GM19397 (cell line): Measurements from ENCODE around the gene FILIP1.

Experiments used
- ATAC-seq: cut with Tn5 transposase; IDR thresholded peaks from one replicate; pipeline ENCODE4 v1.9.1; 2021; ENCODE audit warnings: mild to moderate bottlenecking, moderate library complexity; ENCODE audit not compliant: unreplicated experiment

The FILIP1 gene

DNA sequence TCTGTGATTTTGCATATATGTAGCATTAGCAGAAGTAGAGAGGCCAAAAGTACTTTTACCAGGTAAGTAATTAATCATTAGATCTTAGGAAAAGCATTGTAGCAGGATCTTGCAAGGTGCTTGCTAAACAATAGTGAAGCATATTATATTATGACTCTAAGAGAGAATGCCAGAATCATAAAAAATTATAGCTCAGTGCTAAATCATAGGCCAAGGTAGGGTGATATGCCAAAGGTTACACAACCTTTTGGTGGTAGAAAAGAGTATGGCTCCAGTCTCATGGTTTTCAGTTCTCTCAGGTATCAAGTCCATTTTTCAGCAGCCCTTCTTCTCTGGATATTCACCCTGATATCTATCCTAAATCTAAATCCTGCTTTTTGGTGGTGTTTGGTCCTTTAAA, 192.1 kb downstream of the FILIP1 start:
- no peak for ATAC-seq

DNA sequence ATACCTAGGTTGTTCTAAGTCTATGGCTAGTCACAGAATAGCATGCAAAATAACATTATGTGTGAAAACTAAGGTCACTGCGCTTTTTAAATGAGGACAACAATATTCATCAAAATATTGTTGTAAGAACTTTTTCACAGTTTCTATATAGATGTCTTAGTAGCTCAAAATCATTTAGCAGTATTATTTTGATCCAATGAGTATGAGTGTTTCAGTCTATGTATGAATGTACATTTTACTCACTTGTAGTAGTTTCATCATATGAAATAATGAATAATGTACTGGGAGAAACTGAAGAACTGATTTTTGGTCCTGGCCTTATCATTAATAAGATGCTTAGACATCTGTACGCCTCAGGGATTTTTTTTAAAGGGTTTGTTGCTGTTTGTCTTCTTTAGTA, 192.5 kb downstream of the FILIP1 start:
- ATAC-seq = no peak

DNA sequence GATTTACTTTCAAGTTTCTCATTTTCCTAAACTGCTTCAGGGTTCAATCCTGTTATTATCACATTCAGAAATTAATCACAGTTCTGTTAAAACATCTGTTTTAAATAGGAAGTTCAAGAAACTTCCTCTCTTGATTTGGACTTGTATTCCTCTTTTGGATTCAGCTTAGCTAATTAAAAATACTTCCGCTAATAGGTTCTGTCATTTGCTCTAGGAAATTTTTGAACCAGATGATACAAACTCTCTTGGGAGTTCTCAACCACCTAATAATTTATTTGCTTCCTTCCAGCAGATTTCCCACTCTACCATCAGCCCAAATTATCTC, 193.1 kb downstream of the FILIP1 start:
- no peak for ATAC-seq

DNA sequence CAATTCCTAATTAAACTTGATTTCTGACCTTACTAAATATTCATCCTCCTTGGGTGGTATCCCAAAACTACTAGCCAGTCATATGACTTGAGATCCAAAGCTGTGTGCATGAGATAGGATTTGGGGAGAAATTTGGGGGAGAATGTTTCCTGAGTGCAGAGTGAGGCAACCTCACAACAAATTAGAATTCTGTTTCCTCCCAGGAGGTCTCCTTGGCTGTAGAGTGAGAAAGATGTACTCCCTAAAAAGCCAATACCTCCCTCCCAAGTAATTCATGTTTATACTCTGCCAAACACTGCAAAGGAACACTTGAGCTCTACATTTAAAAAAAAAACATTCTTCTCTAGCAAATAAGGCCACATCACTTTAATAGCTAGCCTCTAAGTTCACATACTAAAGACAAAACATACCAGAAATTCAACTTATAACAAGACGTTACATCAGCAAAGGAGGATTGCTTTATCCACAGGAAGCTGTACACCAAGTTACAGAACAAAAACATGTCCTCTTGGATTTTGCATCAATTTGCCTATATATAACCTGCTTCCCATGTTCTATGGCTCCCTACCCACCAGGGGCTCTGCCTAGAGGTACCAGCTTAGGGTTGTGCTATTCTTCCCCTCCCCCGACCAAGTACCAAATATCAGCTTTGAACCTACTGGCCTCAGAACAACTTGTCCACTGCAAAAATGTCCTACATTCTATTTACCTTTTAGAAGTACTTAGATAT, 193.6 kb downstream of the FILIP1 start:
- ATAC-seq = no peak

DNA sequence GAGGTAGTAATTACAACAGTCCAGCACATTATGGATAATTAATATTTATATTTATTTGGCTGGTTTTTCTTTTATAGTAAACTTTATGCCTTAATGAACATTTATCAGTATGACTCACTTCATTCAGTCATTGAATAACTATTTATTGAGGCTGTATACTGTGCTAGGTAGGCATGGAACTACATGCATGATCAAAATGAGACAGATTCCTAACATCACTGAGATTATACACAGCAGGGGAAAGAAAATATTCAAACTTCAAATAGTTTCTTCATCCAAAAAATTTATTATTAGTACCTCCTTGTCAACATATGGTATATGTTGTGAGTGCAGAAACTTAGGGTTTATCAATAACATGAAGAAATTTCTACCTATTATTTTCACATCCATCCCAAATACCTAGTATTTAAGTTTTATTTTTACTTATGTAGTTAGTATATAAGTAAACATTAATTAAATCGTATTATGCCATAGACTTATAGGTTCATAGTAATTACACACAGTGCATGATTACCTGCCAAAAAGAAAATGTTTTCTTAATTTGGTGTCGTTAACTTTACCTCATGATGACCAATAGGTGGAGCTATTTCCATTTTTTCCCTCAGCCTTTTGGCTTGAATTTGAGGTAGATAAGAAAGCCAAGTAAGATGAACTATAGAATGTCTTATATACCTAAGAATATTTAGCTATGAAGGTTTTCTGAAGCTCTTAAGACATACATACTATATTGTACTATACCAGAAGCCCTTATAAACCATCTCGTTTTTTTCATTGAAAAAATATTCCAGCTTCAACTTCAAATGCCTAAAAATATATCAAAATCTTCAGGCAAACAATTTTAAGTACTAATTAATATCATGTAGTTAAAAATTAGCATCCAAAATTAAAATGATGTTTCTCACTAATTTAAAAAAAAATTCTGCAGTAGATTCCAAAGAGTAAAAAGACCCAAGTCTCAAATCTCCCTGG, 196.5 kb downstream of the FILIP1 start:
- ATAC-seq = no peak

DNA sequence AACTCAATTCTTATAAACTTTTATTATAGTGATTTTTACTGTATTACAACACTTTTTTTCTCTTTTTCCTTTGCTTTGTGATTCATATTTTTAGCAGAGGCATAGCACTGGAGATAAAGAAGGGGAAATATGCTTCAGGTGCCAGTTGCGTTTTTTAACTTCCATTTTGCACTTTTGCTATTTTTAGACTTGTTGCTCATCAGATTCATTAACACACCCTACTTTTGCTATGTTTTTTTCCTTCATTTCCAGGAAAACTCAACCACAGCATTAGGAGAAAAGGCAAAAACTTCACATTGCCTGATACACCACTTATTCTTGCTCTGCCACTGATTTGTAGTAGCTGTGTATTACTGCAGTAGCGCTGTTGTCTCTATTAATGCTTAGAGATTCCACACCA, 201.0 kb downstream of the FILIP1 start:
- ATAC-seq = no peak

DNA sequence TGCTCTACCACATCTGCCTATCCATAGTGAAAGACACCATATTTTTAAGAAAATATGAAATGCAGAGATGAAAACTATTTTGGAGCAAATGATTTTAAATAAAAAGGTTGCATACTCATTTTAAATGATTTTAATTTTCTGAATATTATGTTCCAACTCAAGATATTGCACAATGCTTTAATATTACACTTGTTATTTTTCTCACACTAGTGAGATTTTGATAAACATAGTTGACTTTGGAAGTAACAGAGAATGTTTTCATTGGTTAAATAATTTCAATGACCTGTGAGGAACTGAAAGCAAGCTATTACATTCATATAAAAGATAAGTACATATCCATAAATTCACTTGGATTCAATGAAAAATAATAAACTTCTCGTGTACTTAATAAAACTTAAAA, 201.9 kb downstream of the FILIP1 start:
- no peak for ATAC-seq

DNA sequence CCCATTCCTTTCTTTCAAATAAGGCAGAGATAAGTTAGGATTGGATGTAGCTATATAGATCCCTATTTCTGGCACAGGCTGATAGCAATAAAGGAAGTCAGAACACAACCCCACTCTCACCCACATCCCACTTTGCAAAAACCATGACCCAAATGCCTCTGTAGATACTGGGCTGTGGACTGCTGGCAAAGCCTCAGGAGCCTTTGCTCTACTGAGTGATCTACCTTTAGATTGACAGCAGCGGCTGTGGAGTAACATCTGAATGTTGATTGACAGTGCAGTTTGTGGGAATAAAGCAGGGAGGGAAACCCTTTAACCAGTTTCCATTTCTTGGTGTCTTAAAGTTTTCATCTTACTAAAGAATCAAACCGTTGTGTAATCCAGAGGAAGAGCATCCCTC, 202.3 kb downstream of the FILIP1 start:
- no peak for ATAC-seq

DNA sequence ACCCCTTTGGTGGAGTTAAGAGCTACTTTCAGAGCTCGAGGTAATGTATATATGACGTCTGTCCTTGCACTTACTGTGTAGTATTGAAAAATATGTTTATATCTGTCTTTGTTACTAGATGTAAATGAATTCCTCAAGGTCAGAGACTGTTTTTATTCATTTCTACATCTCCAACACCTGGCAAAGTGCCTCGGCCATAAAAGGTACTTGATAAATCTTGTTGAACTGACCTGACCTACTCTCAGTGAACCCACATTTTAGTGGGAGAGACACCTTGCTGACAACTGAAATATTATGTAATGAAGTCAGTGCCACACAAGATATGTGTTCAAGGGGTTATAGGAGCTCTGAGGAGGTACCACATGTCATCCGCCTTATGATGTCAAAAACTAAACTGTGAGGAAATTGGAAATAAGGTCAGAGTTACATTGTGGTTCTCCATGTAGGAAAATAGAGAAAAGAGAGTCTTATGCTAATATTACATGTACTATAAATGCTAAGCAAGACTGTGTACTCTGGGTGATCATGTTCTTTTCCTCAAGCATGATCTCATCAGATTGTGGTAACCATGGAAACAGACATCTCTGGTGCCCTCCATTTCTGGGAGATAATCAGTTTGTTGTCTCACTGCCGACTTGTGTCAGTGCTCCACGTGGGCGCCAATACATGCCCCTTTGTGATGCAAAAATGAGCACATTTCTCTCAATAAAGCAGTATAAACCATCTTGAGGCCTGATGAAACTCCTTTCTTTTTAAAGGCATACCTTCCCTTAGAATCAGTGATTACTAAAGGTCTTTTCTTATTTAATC, 203.3 kb downstream of the FILIP1 start:
- ATAC-seq = no peak

DNA sequence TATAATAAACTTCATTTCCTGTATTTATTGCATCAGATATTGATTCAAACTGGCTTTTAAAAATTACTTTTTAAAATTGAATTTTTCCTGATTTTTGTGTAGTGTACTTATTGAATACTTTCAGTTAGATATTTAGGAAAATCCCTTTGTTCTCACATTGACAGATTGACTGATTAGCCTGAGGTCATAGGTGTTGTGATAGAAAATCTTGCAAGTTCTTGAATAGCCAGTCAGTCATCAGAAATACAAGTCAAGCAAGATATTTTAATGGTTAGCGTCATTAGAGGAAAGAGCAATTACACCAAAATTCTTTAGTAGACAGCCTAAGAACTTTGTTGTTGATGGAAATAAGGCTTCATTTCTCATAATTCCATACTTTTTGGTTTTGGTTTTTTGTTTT, 205.6 kb downstream of the FILIP1 start:
- no peak for ATAC-seq

DNA sequence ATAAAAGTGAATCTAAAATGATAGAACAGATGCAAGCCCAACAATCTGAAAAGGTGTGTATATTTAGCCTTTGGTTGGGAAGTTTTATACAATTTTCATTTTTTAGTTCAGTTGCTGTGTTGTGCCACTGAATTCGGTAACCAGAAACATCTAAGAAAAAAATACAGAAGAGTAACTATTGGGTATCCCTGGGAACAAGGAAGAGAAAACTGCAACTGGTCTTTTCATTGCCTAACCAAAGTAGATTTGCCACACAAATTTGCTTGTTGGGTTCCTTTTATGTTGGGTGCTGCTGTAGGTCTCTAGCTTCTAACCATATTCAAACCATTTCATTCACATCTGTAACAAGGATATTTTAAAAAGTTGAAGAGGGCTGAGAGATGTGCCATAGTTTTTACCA, 206.2 kb downstream of the FILIP1 start:
- ATAC-seq = no peak

DNA sequence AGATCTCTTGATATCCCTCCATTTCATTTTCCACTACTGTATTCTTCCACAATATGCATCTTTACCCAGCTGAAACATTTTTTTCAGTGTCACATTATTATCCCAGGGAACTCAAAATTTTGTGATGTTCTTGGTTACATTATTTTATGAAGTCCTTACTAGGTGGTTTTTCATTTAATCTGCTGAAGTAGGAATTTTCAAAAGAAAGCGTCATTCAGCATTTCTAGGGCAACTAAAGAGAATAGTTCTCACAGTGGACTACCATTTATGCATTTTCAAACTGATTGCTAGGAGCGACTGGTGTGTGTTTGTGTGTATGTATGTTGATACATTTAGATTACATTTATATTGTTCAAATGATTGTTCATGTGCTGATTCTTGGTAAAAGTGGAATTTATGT, 206.6 kb downstream of the FILIP1 start:
- no peak for ATAC-seq

DNA sequence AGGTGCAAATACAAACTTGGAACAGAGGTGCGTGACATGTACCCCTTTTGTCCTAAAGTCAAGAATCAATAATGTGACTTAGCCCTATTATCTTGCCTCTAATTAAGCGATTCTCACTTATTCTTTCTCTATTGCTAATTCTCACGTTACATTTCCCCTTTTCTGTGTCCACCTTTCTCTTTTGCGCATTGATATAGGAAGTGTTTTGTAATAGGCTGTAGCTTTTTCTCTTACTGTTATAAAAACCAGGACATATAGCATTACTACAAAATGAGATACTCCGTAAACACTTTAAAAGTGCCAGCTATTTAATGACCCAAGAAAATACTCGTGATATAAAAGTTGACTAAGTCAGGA, 208.3 kb downstream of the FILIP1 start:
- no peak for ATAC-seq

DNA sequence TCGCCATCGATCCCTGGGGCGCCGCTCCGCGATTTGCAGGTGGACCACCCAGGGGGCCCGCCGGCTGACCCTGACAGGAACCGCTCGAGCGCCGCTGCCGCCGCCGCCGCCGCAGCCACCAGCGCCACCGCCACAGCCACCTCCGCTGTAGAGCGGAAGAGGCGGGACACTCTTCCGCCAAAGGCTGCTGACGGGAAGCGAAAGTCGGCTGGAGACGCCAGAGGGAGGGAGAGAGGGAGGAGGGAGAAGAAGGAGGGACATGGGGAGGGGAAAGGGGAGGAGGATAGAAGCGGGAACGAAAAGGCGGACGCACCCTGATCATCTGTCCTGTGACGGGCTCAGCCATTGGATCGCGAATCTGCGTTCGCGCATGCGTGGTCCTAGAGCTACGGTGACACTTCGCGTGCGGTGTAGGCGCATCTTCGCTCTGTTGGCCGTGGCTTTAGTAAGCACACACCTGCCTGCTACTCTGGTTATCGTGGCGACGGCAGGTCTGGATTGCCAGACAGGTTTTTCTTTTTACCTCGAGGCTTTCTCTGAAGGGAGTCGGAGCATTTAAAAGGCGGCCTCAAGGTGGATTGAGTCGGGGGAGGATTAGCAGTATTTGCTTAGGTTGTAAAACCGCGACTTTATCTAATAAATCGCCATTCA, 208.8 kb downstream of the FILIP1 start, which contains the start of gene TMEM30A:
Gene TMEM30A, minus strand, starts transcription at position 161 of the 651 bp plus-strand sequence. Its CDS starts 154 bp downstream, at position 7.
- peak; percentile 92 for ATAC-seq

DNA sequence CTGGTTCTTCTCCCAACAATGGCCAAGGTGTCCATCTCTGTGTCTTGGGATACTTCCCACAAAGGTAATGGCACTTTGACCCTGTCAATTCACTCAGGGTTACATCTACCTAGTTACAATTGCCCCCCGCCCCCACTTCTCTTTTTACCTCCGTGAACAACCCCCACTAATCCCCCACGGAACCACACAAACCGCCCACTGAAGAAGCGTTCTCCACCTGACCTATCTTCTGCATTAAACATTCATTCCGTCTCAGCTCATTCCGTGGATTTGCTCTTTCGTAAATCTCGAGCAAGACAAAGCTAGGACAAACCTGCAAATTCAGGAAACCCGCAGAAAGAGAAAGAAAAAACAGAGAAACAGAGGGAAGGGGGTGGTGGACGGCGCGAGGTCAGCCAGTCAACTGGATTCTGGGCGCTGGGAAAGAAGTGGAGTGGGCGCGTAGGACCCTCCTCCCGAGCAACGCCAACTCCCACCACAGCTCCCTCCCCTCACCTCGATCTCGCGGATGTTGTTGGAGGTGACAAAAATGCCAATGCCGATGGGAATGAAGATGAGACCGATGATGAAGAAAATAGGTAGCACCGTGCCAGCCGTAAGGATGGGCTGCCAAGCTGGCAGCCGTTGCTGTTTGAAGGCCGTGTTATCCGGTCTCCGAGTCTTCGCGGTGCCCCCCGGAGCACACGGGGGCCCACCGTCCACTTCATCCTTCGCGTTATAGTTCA, 209.5 kb downstream of the FILIP1 start:
- no peak for ATAC-seq

DNA sequence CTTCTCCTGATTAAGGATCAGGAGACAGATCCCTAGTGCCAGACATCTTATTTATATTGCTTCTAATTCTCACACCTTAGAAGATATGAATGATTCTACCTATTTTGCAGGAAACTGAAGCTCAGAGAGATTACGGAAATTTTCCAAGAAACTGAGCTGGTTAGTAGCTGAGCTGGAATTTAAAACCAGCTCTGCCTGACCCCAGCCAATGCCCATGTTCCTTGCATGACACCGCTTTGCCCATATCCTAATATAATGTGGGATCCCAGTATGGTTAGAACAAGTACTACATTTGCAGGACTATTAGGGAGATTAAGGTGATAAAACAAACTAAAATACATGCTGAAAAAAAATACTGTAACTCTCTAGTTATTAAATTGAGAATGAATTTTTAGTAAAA, 210.9 kb downstream of the FILIP1 start:
- ATAC-seq = no peak

DNA sequence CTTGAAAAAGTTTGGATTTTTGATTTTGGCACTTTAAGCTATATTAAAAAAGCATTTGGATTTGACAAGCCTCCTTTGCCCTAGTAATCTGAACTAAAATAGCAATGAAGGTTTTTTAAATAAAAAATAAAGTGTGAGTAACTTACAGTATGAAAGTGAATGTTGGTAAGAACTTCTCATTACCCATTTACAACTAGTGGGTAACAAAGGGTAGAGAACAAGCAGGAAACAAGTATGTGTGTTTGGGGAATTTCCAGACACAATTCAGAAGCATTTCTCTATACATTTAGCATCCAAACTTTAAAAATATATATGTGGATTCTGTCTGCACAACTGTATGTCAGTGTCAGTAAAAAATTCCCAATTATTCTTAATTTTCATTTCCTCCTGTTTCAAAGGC, 211.9 kb downstream of the FILIP1 start:
- no peak for ATAC-seq

DNA sequence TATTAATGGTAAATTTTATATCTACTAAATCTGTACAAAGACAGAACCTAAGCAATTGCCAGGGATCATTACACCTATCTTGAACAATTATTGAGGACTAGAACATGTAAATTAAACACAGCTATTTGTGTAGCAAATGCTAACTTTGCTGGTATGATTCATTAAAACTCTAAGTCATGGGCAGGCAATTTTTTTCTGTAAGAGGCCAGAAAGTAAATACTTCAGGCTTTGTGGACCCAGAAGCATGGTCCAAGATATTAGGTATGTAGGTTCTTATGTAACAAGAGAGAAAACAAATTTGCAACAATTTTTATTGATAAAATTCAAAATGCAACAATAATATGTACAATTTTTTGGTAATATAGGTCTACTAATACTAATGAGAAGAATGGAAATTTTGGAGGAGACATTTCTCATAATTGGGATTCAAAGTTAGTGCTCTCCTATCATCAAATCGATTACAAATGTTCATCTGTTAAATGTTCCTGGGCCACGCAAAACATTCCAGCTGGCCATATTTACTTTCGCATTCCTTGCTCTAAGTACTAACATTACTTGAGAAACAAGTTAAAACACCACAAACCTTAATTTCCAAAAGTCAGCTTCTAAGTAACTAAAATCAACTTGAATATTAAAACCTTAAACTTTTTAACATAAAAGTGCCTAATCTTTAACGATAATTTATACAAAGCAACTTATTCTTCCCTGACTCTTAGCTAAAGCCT, 213.3 kb downstream of the FILIP1 start:
- no peak for ATAC-seq

DNA sequence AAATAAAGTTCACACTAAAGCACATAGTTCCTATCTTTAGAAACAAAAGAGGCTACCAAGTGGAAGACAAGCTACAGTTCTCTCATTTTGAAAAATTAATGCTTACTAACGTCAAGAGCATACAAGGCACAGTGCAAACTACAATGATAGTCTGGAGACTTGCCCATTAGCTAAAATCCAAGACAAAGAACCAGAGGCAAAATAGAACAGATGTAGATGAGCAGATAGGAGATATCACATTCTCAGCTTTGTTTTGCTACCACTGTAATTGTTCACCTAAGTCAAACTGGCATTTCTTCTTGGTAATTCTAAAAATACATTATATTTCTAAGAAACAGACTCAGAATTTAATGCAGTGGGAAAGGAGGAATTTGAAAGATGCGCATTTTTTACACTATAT, 214.2 kb downstream of the FILIP1 start:
- ATAC-seq = no peak
